ENCODE results near the gene LEPR.

LEPR gene

DNA sequence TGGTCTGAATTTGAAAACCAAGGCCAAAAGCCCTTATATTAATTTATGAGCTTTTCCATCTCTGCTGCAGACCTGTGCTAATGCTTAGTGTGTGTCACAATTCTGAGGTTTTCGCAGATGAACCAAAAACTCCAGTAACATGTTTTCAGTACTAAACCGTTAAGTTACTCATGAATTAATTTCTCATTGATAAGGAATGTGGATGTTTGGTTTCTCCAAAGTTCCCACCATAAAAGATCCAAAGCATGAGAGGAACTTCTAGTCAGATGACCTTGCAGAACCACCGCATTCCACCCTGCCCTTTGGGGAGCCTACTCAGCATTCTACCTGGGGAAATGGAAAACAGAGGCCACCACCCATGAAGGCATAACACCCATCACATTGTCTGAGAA lies 7.5 kb upstream of the LEPR start:
- Histone ChIP-seq H3K36me3 (no peaks in the 10 kb centered on the region), H3K4me3 (ENCODE audit: low read depth in 1 of 2, low read length in 1 of 2) (no peak overlapping the region), H3K27ac (no peak overlapping the region), H3K9me3 (no peaks in the 10 kb centered on the region), H3K27me3 (peaks cover 11% of the 10 kb centered on the region), H3K4me1 (ENCODE audit: control insufficient read depth in 1 of 2, insufficient read depth in 1 of 2, low read depth in 1 of 2, low read length in 1 of 2) (no peaks in the 10 kb centered on the region)
- TF ChIP-seq, protein P1, sequence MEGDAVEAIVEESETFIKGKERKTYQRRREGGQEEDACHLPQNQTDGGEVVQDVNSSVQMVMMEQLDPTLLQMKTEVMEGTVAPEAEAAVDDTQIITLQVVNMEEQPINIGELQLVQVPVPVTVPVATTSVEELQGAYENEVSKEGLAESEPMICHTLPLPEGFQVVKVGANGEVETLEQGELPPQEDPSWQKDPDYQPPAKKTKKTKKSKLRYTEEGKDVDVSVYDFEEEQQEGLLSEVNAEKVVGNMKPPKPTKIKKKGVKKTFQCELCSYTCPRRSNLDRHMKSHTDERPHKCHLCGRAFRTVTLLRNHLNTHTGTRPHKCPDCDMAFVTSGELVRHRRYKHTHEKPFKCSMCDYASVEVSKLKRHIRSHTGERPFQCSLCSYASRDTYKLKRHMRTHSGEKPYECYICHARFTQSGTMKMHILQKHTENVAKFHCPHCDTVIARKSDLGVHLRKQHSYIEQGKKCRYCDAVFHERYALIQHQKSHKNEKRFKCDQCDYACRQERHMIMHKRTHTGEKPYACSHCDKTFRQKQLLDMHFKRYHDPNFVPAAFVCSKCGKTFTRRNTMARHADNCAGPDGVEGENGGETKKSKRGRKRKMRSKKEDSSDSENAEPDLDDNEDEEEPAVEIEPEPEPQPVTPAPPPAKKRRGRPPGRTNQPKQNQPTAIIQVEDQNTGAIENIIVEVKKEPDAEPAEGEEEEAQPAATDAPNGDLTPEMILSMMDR (IDR thresholded peaks at IDR 0.05): no peak

DNA sequence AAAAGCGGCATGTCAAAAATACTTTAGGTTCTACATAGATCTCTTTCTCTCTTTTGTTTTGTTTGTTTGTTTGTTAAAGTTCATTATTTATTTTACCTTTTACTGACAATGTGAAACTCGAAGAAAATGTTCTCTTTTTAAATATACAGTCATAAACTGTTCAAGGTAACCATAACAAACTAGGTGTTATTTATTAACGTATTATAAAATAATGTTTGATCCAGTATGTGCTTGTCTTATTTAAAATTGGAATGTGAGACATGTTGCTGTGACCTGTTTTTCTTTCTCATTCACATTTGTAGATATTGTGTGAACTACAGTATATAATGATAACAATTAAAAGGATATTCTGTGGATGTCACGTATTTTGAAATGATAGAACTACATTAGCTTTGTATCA lies 5.9 kb upstream of the LEPR start:
- Histone ChIP-seq H3K27me3 (peaks cover 15% of the 10 kb centered on the region), H3K27ac (no peak overlapping the region), H3K36me3 (no peaks in the 10 kb centered on the region), H3K4me1 (ENCODE audit: control insufficient read depth in 1 of 2, insufficient read depth in 1 of 2, low read depth in 1 of 2, low read length in 1 of 2) (peaks cover under 1 to 4% of the 10 kb centered on the region in 2 experiments), H3K9me3 (no peaks in the 10 kb centered on the region), H3K4me3 (ENCODE audit: low read depth in 1 of 2, low read length in 1 of 2) (no peak overlapping the region)
- TF ChIP-seq, protein P1 (IDR thresholded peaks at IDR 0.05): no peak

DNA sequence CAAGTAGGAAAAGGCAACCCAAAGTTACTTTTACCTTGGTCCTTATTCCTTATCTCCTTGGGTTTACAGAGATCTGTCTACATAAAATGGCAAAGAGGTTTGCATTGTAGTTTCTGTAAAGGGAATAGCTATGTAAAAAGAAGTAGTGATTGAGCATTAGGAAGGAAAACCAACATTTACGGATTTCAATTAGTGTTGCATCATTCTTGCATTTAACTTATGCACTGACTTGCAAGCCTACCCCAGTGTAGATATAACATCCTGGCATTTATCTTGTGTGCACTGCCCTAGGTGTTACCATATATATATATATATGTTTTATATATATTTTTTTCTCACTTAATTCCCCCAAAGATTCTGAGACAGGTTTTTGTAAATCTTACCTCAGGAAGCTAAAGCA lies 3.7 kb upstream of the LEPR start:
- H3K27me3 ChIP-seq: peaks cover 15% of the 10 kb centered on the region

DNA sequence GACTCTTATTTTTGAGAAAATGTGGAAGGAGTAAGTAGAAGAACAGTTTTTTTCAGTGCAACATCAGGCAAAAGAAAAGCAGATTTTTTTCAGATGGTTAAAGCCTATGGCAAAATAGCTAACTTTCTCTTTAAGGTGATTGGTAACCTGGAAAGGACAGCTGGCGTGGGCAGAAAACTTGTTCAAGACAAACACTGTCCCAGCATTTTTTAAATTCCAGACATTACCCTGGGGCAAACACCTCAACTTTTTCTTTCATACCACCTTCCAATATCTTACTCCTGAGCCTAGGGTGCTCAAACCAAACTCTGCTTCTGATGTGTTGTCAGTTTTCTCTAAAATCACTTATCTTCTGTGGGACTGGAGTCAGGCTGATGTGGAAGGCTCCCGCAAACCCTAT lies 2.7 kb upstream of the LEPR start:
- peaks cover 15% of the 10 kb centered on the region for H3K27me3 ChIP-seq
- H3K4me1 ChIP-seq (ENCODE audit: control insufficient read depth in 1 of 2, insufficient read depth in 1 of 2, low read depth in 1 of 2, low read length in 1 of 2): peaks cover 24 to 28% of the 10 kb centered on the region in 2 experiments
- H3K27ac ChIP-seq: no peak overlapping the region
- H3K4me3 ChIP-seq (ENCODE audit: low read depth in 1 of 2, low read length in 1 of 2): no peak overlapping the region
- no peaks in the 10 kb centered on the region for H3K9me3 ChIP-seq
- H3K36me3 ChIP-seq: no peaks in the 10 kb centered on the region
- TF ChIP-seq, protein P1 (IDR thresholded peaks at IDR 0.05): no peak

More for the DNA sequence above, 3.7 kb upstream of the LEPR start:
- Histone ChIP-seq H3K4me3 (ENCODE audit: low read depth in 1 of 2, low read length in 1 of 2) (no peak overlapping the region), H3K4me1 (ENCODE audit: control insufficient read depth in 1 of 2, insufficient read depth in 1 of 2, low read depth in 1 of 2, low read length in 1 of 2) (peaks cover 15 to 18% of the 10 kb centered on the region in 2 experiments), H3K9me3 (no peaks in the 10 kb centered on the region), H3K36me3 (no peaks in the 10 kb centered on the region), H3K27ac (no peak overlapping the region)
- TF ChIP-seq, protein P1 (IDR thresholded peaks at IDR 0.05): no peak

DNA sequence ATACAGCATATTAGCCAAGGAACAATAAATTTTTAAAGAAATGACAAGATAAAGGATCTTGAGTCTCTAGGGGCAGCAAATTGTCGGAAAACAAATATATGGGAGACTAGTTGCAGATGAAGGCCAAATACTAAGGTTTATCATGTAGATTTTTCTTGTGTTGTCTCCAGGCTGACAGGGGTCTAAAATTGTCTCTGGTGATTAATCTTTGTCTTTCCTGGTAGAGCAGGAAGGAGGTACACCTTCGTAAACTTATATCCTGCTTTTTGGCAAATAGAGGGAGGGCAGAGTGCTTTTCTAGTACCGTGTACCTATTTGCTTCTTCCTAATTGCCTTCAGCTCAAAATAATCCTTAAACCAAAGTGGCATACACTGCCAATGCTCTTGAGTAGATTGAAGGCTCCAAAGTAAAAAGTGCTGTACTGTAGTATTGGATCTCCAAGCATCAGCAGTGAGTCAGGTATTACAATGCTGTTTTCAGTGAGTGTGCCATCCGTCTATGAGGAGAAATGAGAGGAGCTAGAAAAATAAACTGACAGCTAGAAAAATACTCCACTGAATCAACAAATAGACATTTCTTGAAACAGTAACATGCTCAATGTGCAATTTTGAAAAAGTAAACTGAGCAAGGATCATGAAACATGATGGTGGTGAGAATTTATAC lies 1.8 kb upstream of the LEPR start:
- Histone ChIP-seq H3K36me3 (no peaks in the 10 kb centered on the region), H3K27ac (no peak overlapping the region), H3K4me3 (ENCODE audit: low read depth in 1 of 2, low read length in 1 of 2) (no peak overlapping the region), H3K4me1 (ENCODE audit: control insufficient read depth in 1 of 2, insufficient read depth in 1 of 2, low read depth in 1 of 2, low read length in 1 of 2) (peaks cover 31 to 33% of the 10 kb centered on the region in 2 experiments), H3K9me3 (no peaks in the 10 kb centered on the region), H3K27me3 (peaks cover 15% of the 10 kb centered on the region)
- TF ChIP-seq, protein P1 (IDR thresholded peaks at IDR 0.05): no peak

All from neutrophil (primary cell).